Measurements from ENCODE around the gene TMEM156.

The TMEM156 gene

DNA sequence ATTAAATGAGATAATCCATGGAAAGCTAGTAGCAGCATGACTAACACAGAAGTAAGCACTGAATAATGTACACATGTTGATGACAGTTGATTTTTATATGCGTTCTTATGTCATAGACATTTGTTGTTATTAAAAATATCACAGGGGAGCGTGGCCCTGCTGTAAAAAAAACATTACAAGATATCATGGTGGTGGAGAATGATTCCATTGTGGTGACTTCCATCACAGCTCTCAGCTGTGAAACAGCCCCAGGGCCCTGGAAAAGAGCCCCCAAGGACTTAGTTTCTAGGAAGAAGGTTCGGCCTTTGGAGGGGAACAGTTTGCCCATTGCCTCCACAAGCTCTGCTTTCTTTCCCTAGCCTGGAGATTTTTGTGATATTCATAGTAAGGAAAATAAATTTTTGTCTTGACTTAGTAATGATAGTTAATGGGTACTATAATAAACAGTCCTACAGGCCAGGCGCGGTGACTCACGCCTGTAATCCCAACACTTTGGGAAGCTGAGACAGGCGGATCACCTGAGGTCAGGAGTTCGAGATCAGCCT lies 114.7 kb downstream of the TMEM156 start:
- H3K27ac ChIP-seq (ENCODE audit: poor library complexity, severe bottlenecking), result no peak overlapping the region
- no peak overlapping the region for H3K4me3 ChIP-seq (ENCODE audit: severe bottlenecking)
- no peaks in the 10 kb centered on the region for H3K4me1 ChIP-seq (ENCODE audit: insufficient read depth, poor library complexity, severe bottlenecking)
- no peaks in the 10 kb centered on the region for H3K27me3 ChIP-seq (ENCODE audit: insufficient read depth, poor library complexity, severe bottlenecking)
- TF ChIP-seq, protein P1, sequence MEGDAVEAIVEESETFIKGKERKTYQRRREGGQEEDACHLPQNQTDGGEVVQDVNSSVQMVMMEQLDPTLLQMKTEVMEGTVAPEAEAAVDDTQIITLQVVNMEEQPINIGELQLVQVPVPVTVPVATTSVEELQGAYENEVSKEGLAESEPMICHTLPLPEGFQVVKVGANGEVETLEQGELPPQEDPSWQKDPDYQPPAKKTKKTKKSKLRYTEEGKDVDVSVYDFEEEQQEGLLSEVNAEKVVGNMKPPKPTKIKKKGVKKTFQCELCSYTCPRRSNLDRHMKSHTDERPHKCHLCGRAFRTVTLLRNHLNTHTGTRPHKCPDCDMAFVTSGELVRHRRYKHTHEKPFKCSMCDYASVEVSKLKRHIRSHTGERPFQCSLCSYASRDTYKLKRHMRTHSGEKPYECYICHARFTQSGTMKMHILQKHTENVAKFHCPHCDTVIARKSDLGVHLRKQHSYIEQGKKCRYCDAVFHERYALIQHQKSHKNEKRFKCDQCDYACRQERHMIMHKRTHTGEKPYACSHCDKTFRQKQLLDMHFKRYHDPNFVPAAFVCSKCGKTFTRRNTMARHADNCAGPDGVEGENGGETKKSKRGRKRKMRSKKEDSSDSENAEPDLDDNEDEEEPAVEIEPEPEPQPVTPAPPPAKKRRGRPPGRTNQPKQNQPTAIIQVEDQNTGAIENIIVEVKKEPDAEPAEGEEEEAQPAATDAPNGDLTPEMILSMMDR (IDR thresholded peaks at IDR 0.05; ENCODE audit: poor library complexity, severe bottlenecking), result no peak
- no peak for ATAC-seq (ENCODE audit: low read depth)
- no peaks in the 10 kb centered on the region for H3K9me3 ChIP-seq (ENCODE audit: severe bottlenecking)
- DNase-seq (ENCODE audit: low spot score), result no peak
- peaks cover 56% of the 10 kb centered on the region for H3K36me3 ChIP-seq (ENCODE audit: low read depth)
